Smooth muscle cell (in vitro differentiated cells): ENCODE data around the gene SYNGR2. TPM values are rescaled to one million over a fixed set of nuclear protein-coding genes. Genes with fewer than 3 reads are reported as not detected.

Experiments used
- DNase-seq: peaks from one replicate; lab custom pipeline; 2025; ENCODE audit not compliant: unreplicated experiment; lab: John Stamatoyannopoulos, UW
- H2AFZ ChIP-seq: fragments of 200-600 bp; sonication (generic); 2 replicates; pipeline ENCODE4 v1.6.0; 2016; ENCODE audit warnings: antibody characterized with exemption, low read depth, mild to moderate bottlenecking
- H3F3A ChIP-seq: fragments of 200-600 bp; sonication (generic); 2 replicates; pipeline ENCODE4 v1.6.0; 2017; ENCODE audit warnings: antibody characterized with exemption, low read depth
- H3K27ac ChIP-seq: fragments of 200-600 bp; sonication (generic); 2 replicates; pipeline ENCODE4 v1.5.1; 2016; ENCODE audit warnings: low read depth, mild to moderate bottlenecking
- H3K27me3 ChIP-seq: fragments of 200-600 bp; sonication (generic); 2 replicates; pipeline ENCODE4 v1.6.1; 2016; ENCODE audit warnings: low read depth, mild to moderate bottlenecking
- H3K36me3 ChIP-seq: fragments of 200-600 bp; sonication (generic); 2 replicates; pipeline ENCODE4 v1.5.1; 2016; ENCODE audit warnings: low read depth
- H3K4me1 ChIP-seq: fragments of 200-600 bp; sonication (generic); 2 replicates; pipeline ENCODE4 v1.5.1; 2016; ENCODE audit warnings: low read depth
- H3K4me2 ChIP-seq: fragments of 200-600 bp; sonication (generic); 2 replicates; pipeline ENCODE4 v1.6.0; 2016; ENCODE audit warnings: mild to moderate bottlenecking
- H3K4me3 ChIP-seq: fragments of 200-600 bp; sonication (generic); 2 replicates; pipeline ENCODE4 v1.5.1; 2016; ENCODE audit warnings: mild to moderate bottlenecking
- H3K79me2 ChIP-seq: fragments of 200-600 bp; sonication (generic); 2 replicates; pipeline ENCODE4 v1.6.0; 2016; ENCODE audit warnings: low read depth, mild to moderate bottlenecking
- H3K9ac ChIP-seq: fragments of 200-600 bp; sonication (generic); 2 replicates; pipeline ENCODE4 v1.6.0; 2016; ENCODE audit warnings: low read depth
- H3K9me3 ChIP-seq: fragments of 200-600 bp; sonication (generic); replicated peaks from 2 replicates; pipeline ENCODE4 v1.5.1; 2016; ENCODE audit warnings: low read depth
- H4K20me1 ChIP-seq: fragments of 200-600 bp; sonication (generic); 2 replicates; pipeline ENCODE4 v1.6.0; 2016; ENCODE audit warnings: low read depth
- WGBS: methylation state at CpG from one replicate; pipeline ENCODE4 v1.1.7; 2016; ENCODE audit warnings: low lambda C conversion rate; 5-methylcytosine and 5-hydroxymethylcytosine counted together
- polyA plus RNA-seq: library from polyadenylated mRNA; unstranded; fragments of >200 nt; fragmentation: Nextera tagmentation; extraction: Ambion mirVana; gene quantifications from 2 replicates; pipeline ENCODE4 v1.2.1, GENCODE V29; 2016
- total RNA-seq: library from RNA; depleted of rRNA; stranded (reverse); fragments of >200 nt; gene quantifications from 2 replicates; pipeline ENCODE4 v1.2.3, GENCODE V29; 2014
- TF ChIP-seq, protein P1 (sequence below): fragments of 200-600 bp; sonication (generic); IDR thresholded peaks from 2 replicates; pipeline ENCODE4 v1.5.1; 2017; ENCODE audit warnings: borderline replicate concordance, mild to moderate bottlenecking, antibody characterized with exemption; ENCODE audit not compliant: insufficient read depth, poor library complexity, severe bottlenecking

The SYNGR2 gene
- total and polyA plus RNA-seq, 2 experiments from 2014 or later = 46.1 to 64.7 TPM

DNA sequence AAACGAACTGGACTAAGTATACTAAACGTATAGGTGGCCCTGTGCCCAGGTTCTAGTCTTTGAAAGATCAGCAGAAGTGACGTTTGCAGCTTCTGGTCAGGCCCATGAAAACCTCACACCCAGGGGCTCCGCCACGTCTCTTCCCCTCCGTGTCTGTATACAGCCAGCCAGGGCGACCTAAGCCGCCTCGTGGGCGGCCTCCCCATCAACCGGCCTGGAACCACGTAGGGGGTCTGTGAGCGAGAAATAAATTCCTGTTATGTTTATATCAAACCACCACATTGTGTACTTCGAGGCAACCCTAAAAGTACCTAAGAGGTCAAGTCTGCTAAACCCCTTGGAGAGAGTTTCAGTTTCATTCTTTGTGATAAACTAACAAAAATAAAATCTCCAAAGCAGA is 11.7 kb downstream of the SYNGR2 start:
- H3K4me2 ChIP-seq = peak overlapping the region; percentile 29
- H3K9ac ChIP-seq = peak overlapping the region; percentile 59
- peak overlapping the region; percentile 84 for H2AFZ ChIP-seq
- no peaks in the 10 kb centered on the region for H3K4me1 ChIP-seq
- 76% methylated on average over 14 of the region's 14 CpGs for WGBS
- DNase-seq = no peak
- no peaks in the 10 kb centered on the region for H3K36me3 ChIP-seq
- H3K9me3 ChIP-seq = no peaks in the 10 kb centered on the region
- H3K79me2 ChIP-seq = no peaks in the 10 kb centered on the region
- no peak overlapping the region for H3K4me3 ChIP-seq
- H3K27me3 ChIP-seq = no peaks in the 10 kb centered on the region
- H4K20me1 ChIP-seq = no peaks in the 10 kb centered on the region
- peaks cover 13% of the 10 kb centered on the region for H3F3A ChIP-seq
- TF ChIP-seq, protein P1, sequence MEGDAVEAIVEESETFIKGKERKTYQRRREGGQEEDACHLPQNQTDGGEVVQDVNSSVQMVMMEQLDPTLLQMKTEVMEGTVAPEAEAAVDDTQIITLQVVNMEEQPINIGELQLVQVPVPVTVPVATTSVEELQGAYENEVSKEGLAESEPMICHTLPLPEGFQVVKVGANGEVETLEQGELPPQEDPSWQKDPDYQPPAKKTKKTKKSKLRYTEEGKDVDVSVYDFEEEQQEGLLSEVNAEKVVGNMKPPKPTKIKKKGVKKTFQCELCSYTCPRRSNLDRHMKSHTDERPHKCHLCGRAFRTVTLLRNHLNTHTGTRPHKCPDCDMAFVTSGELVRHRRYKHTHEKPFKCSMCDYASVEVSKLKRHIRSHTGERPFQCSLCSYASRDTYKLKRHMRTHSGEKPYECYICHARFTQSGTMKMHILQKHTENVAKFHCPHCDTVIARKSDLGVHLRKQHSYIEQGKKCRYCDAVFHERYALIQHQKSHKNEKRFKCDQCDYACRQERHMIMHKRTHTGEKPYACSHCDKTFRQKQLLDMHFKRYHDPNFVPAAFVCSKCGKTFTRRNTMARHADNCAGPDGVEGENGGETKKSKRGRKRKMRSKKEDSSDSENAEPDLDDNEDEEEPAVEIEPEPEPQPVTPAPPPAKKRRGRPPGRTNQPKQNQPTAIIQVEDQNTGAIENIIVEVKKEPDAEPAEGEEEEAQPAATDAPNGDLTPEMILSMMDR = no peak
- H3K27ac ChIP-seq = peak overlapping the region; percentile 78

DNA sequence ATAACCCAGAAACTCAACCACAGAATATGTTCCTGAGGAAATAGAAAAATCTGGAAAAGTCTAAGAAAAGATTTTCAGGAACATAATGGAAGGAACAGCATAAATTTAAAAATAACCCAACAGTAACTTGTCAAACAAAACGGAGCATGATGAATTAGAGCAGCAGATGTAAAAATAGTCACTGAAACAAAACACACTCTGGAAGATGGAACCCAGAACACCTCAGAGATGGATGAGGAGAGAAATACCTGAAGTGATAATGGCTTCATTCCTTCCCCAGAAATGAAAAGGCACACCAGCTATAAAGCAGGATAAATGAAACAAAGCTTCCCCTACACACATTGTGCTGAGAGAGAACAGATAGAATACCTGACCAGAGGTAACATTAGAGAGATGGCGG is 12.1 kb downstream of the SYNGR2 start:
- Histone ChIP-seq H4K20me1 (no peaks in the 10 kb centered on the region), H3K27ac (peak overlapping the region; percentile 78), H3K4me1 (peaks cover 3% of the 10 kb centered on the region), H3K9ac (no peak overlapping the region), H3K4me2 (peak overlapping the region; percentile 29), H3K4me3 (no peak overlapping the region), H3K36me3 (no peaks in the 10 kb centered on the region), H3K79me2 (peaks cover 2% of the 10 kb centered on the region), H3K9me3 (no peaks in the 10 kb centered on the region), H3K27me3 (no peaks in the 10 kb centered on the region), H2AFZ (peak overlapping the region; percentile 84), H3F3A (peaks cover 13% of the 10 kb centered on the region)
- TF ChIP-seq, protein P1 = no peak
- WGBS = 85% methylated on average over 2 of the region's 2 CpGs
- no peak for DNase-seq

DNA sequence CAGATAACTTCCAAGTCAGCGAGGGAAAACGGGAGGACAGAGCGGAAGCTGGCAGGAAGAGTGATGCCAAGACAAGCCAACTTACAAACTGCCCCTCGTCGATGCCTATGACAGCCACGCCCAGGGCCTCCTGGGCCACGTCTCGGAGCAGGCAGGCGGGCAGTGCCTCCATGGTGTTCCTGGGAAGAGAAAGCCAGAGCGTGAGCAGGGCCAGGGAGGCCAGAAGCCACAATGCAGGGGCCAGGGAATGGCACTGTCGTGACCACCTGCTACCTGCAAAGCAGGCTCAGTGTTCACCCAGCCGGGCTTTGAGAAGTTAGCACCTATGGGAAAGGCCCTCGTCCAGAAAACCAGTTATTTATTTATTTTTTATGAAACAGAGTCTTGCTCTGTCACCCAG is 14.1 kb downstream of the SYNGR2 start:
- Histone ChIP-seq H3K4me2 (no peak overlapping the region), H3K27ac (no peak overlapping the region), H3K79me2 (peaks cover 9% of the 10 kb centered on the region), H3K9me3 (no peaks in the 10 kb centered on the region), H4K20me1 (no peaks in the 10 kb centered on the region), H3K4me1 (peaks cover 10% of the 10 kb centered on the region), H2AFZ (no peak overlapping the region), H3K9ac (no peak overlapping the region), H3K36me3 (no peaks in the 10 kb centered on the region), H3K4me3 (no peak overlapping the region), H3F3A (peaks cover 13% of the 10 kb centered on the region), H3K27me3 (no peaks in the 10 kb centered on the region)
- TF ChIP-seq, protein P1 = no peak
- WGBS = 95% methylated on average over 13 of the region's 13 CpGs
- DNase-seq = no peak

DNA sequence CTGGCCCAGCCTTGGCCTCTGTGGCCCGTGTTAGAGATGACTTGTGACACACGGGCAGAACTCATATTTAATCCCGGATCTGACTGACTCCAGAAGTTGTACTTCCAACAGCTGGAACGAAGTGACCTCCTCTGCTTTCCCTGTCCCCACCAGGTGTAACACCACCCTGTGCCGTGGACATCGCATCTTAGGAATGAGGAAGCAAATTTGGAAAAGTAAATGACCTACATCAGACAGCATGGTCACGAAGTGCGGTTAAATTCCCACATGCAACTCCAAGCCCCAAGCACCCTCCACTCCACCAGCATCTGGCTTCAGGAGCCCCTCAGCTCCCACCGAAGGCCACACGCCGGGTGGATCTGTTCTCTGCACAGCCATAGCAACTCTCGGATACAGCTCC is 15.5 kb downstream of the SYNGR2 start:
- no peak for DNase-seq
- Histone ChIP-seq H3K4me3 (no peak overlapping the region), H3K36me3 (no peaks in the 10 kb centered on the region), H3K9me3 (no peaks in the 10 kb centered on the region), H3K27me3 (no peaks in the 10 kb centered on the region), H3K27ac (no peak overlapping the region), H3K4me1 (peaks cover 16% of the 10 kb centered on the region), H3F3A (peaks cover 13% of the 10 kb centered on the region), H2AFZ (no peak overlapping the region), H3K79me2 (peaks cover 9% of the 10 kb centered on the region), H4K20me1 (no peaks in the 10 kb centered on the region), H3K4me2 (no peak overlapping the region), H3K9ac (no peak overlapping the region)
- TF ChIP-seq, protein P1 = no peak
- 94% methylated on average over 12 of the region's 12 CpGs for WGBS
